Effector memory CD4-positive, alpha-beta T cell (primary cell): Measurements from ENCODE around the gene POMZP3.
"Not testable (repeated sequence)": the region's sequence is repeated elsewhere in the genome, so short reads cannot be mapped to it uniquely, and the experiment has no call there.

Experiments used
- DNase-seq, 3 donors: peaks; one replicate each; pipeline ENCODE4 v3.0.0-alpha.2; 2020
- H3K27ac ChIP-seq: 2 replicates; pipeline ENCODE4 v1.7.0; 2013; ENCODE audit warnings: mild to moderate bottlenecking, low read length, moderate library complexity; ENCODE audit not compliant: insufficient read depth, poor library complexity, severe bottlenecking
- H3K27me3 ChIP-seq: replicated peaks from 2 replicates; pipeline ENCODE4 v1.7.0; 2013; ENCODE audit warnings: mild to moderate bottlenecking, low read length; ENCODE audit not compliant: insufficient read depth, control insufficient read depth, poor library complexity, severe bottlenecking
- H3K36me3 ChIP-seq: 2 replicates; pipeline ENCODE4 v1.7.0; 2013; ENCODE audit warnings: mild to moderate bottlenecking, low read length, moderate library complexity; ENCODE audit not compliant: control insufficient read depth, insufficient read depth
- H3K4me1 ChIP-seq: 2 replicates; pipeline ENCODE4 v1.7.0; 2013; ENCODE audit warnings: low read length, mild to moderate bottlenecking; ENCODE audit not compliant: control insufficient read depth, insufficient read depth, poor library complexity, severe bottlenecking
- H3K4me3 ChIP-seq: 2 replicates; pipeline ENCODE4 v1.7.0; 2013; ENCODE audit warnings: low read length, low read depth, mild to moderate bottlenecking; ENCODE audit not compliant: insufficient read depth, poor library complexity, severe bottlenecking
- H3K9me3 ChIP-seq: 2 replicates; pipeline ENCODE4 v1.7.0; 2013; ENCODE audit warnings: mild to moderate bottlenecking, low read length, moderate library complexity; ENCODE audit not compliant: control insufficient read depth

POMZP3 gene

GRCh38 chr7:76591033-76591432 is 36.0 kb downstream of the POMZP3 start:
- not testable (repeated sequence) for H3K36me3 ChIP-seq, H3K9me3 ChIP-seq, H3K27me3 ChIP-seq, DNase-seq, H3K4me1 ChIP-seq, H3K27ac ChIP-seq, H3K4me3 ChIP-seq

DNA sequence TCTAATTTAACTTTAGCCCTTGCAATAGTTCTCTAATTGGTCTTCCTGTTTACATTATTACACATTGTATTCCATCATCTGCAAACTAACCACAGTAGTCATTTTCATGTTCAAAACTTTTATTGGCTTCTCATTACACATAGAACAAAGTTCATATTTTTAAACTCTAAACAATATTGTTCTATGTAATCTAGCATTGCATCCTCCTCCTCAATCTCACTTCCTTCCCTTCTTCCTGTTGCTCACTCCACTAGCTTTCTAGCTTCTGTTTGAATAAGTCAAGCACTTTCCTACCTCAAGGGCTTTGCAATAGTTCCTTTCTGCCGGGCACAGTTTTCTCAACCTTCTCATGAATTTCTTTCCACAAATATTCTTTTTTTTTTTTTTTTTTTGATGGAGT is 38.5 kb downstream of the POMZP3 start:
- H3K36me3 ChIP-seq, H3K4me1 ChIP-seq, H3K27ac ChIP-seq, H3K27me3 ChIP-seq, DNase-seq, H3K9me3 ChIP-seq, H3K4me3 ChIP-seq: not testable (repeated sequence)

DNA sequence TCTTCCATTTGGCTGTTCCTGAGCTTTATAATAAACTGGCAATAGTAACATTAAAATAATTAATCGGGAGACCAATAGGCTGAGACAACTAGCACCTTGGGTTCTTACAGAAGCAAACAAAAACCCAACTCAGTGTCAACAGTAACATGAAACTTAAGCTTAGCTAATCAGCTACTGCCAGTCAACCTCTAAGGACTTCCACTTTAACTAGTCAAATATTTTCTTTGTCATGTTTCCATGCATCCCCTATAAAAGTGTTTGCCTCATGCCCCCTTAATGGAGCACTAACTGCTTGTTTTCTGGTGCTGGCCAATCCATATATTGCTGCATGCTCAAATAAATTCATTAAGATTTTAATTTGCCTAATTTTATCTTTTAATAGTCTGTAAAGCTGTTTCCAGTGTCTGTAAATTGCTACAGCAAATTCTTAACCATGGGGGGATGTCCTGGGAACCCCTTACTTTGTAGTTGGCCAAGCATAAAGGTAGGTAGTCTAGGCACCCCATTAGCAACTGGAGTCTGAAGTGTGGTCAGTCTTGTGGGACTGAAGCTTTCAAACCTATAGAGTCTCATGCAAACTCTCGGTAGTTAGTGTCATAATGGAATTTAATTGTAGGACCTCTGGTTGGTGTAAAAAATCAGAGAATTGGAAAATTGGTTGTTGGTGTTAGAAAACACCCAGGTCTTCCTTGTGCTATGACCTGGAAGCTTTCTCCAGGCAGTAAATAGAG is 40.3 kb downstream of the POMZP3 start:
- not testable (repeated sequence) for H3K27ac ChIP-seq, H3K9me3 ChIP-seq, H3K27me3 ChIP-seq, DNase-seq, H3K4me3 ChIP-seq, H3K4me1 ChIP-seq, H3K36me3 ChIP-seq

- not testable (repeated sequence) for H3K4me3 ChIP-seq, H3K27ac ChIP-seq, H3K9me3 ChIP-seq, DNase-seq, H3K4me1 ChIP-seq, H3K36me3 ChIP-seq, H3K27me3 ChIP-seq
These were observed 43.3 kb downstream of the POMZP3 start for GRCh38 chr7:76583636-76584281.

GRCh38 chr7:76582848-76583631 is 44.0 kb downstream of the POMZP3 start:
- not testable (repeated sequence) for H3K9me3 ChIP-seq, H3K4me1 ChIP-seq, H3K27ac ChIP-seq, H3K36me3 ChIP-seq, H3K27me3 ChIP-seq, DNase-seq, H3K4me3 ChIP-seq

- DNase-seq, H3K9me3 ChIP-seq, H3K36me3 ChIP-seq, H3K4me1 ChIP-seq, H3K27me3 ChIP-seq, H3K27ac ChIP-seq, H3K4me3 ChIP-seq: not testable (repeated sequence)
These were observed 51.0 kb downstream of the POMZP3 start for GRCh38 chr7:76575919-76576655.

GRCh38 chr7:76575431-76575830 is 51.6 kb downstream of the POMZP3 start:
- not testable (repeated sequence) for H3K9me3 ChIP-seq, H3K36me3 ChIP-seq, H3K4me1 ChIP-seq, DNase-seq, H3K27me3 ChIP-seq, H3K27ac ChIP-seq, H3K4me3 ChIP-seq

- H3K27me3 ChIP-seq, result not testable (repeated sequence)
These were observed 54.8 kb downstream of the POMZP3 start for GRCh38 chr7:76572296-76572695.

DNA sequence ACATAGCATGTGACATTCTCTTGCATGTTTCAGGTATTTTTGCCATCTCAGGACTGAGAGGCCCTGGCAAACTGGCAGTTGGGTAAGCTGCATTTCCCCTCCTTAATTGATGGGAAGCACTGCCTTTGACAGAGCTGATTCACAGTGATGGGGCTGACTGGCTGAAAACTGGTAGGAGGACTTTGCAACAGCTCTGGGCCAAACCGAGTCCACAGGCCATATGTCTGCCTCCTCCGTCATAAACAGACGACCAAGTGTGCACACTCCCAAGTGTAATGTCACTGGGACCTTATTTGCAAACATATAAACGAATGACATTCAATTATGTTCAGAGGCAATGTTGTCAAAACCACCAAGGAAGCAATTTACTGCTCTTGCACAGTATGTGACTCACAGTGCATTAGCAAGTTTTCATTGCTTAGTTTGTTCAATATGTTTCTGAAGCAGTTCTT is 56.7 kb downstream of the POMZP3 start:
- not testable (repeated sequence) for H3K9me3 ChIP-seq, H3K36me3 ChIP-seq, DNase-seq, H3K4me1 ChIP-seq, H3K27ac ChIP-seq, H3K27me3 ChIP-seq, H3K4me3 ChIP-seq

More at GRCh38 chr7:76572296-76572695, 54.8 kb downstream of the POMZP3 start:
- not testable (repeated sequence) for H3K9me3 ChIP-seq, DNase-seq, H3K4me3 ChIP-seq, H3K36me3 ChIP-seq, H3K27ac ChIP-seq, H3K4me1 ChIP-seq
